ENCODE data around the gene MRPL41.
"Not testable (repeated sequence)": the region's sequence is repeated elsewhere in the genome, so short reads cannot be mapped to it uniquely, and the experiment has no call there.

Gene MRPL41

GRCh38 chr9:137547687-137548543 lies 3.8 kb upstream of the MRPL41 start:
- DNase-seq (ENCODE audit: low read depth in 1 of 2, low spot score in 1 of 2) = peak; percentile 58 to 83
- no peak for TF ChIP-seq JUND (IDR thresholded peaks at IDR 0.05; ENCODE audit: low read depth)
- in situ Hi-C loops (cut with HindIII; ENCODE audit: low pct_unique_long_range_greater_than_20kb, low sequenced_read_pairs) = no loop called here

- peak; percentile 97 to 98 for DNase-seq (ENCODE audit: low read depth in 1 of 2, low spot score in 1 of 2)
- in situ Hi-C loops (cut with HindIII; ENCODE audit: low pct_unique_long_range_greater_than_20kb, low sequenced_read_pairs) = no loop called here
- no peak for TF ChIP-seq JUND (IDR thresholded peaks at IDR 0.05; ENCODE audit: low read depth)
Measured at GRCh38 chr9:137550231-137550621, 1.5 kb upstream of the MRPL41 start, which contains the start of gene PNPLA7. TSS of gene PNPLA7 (minus strand) at chr9:137550402. CDS start at chr9:137550197, 205 bp downstream.

GRCh38 chr9:137550958-137551263 lies 768 bp upstream of the MRPL41 start:
- in situ Hi-C loops (cut with HindIII; ENCODE audit: low pct_unique_long_range_greater_than_20kb, low sequenced_read_pairs); DNase-seq (ENCODE audit: low read depth in 1 of 2, low spot score in 1 of 2): not testable (repeated sequence)

GRCh38 chr9:137552022-137552768 lies 516 bp downstream of the MRPL41 start:
- no peak for TF ChIP-seq JUND (IDR thresholded peaks at IDR 0.05; ENCODE audit: low read depth)
- in situ Hi-C loops (cut with HindIII; ENCODE audit: low pct_unique_long_range_greater_than_20kb, low sequenced_read_pairs) = no loop called here
- peak; percentile 26 to 36 for DNase-seq (ENCODE audit: low read depth in 1 of 2, low spot score in 1 of 2)

- in situ Hi-C loops (cut with HindIII; ENCODE audit: low pct_unique_long_range_greater_than_20kb, low sequenced_read_pairs); DNase-seq (ENCODE audit: low read depth in 1 of 2, low spot score in 1 of 2): not testable (repeated sequence)
Measured at GRCh38 chr9:137553654-137554053, 2.0 kb downstream of the MRPL41 start.

GRCh38 chr9:137554349-137554748 lies 2.7 kb downstream of the MRPL41 start:
- DNase-seq (ENCODE audit: low read depth in 1 of 2, low spot score in 1 of 2) = no peak
- no peak for TF ChIP-seq JUND (IDR thresholded peaks at IDR 0.05; ENCODE audit: low read depth)
- in situ Hi-C loops (cut with HindIII; ENCODE audit: low pct_unique_long_range_greater_than_20kb, low sequenced_read_pairs) = no loop called here

- in situ Hi-C loops (cut with HindIII; ENCODE audit: low pct_unique_long_range_greater_than_20kb, low sequenced_read_pairs) = no loop called here
- no peak for DNase-seq (ENCODE audit: low read depth in 1 of 2, low spot score in 1 of 2)
- no peak for TF ChIP-seq JUND (IDR thresholded peaks at IDR 0.05; ENCODE audit: low read depth)
Measured at GRCh38 chr9:137555179-137555578, 3.5 kb downstream of the MRPL41 start.

- DNase-seq (ENCODE audit: low read depth in 1 of 2, low spot score in 1 of 2) = no peak
- in situ Hi-C loops (cut with HindIII; ENCODE audit: low pct_unique_long_range_greater_than_20kb, low sequenced_read_pairs) = no loop called here
- TF ChIP-seq JUND (IDR thresholded peaks at IDR 0.05; ENCODE audit: low read depth) = no peak
Measured at GRCh38 chr9:137556069-137556838, 4.6 kb downstream of the MRPL41 start.

- no peak for DNase-seq (ENCODE audit: low read depth in 1 of 2, low spot score in 1 of 2)
- TF ChIP-seq JUND (IDR thresholded peaks at IDR 0.05; ENCODE audit: low read depth) = no peak
- in situ Hi-C loops (cut with HindIII; ENCODE audit: low pct_unique_long_range_greater_than_20kb, low sequenced_read_pairs) = no loop called here
Measured at GRCh38 chr9:137558127-137558526, 6.4 kb downstream of the MRPL41 start.

GRCh38 chr9:137564134-137564533 lies 12.5 kb downstream of the MRPL41 start:
- in situ Hi-C loops (cut with HindIII; ENCODE audit: low pct_unique_long_range_greater_than_20kb, low sequenced_read_pairs) = no loop called here
- no peak for DNase-seq (ENCODE audit: low read depth in 1 of 2, low spot score in 1 of 2)
- TF ChIP-seq JUND (IDR thresholded peaks at IDR 0.05; ENCODE audit: low read depth) = no peak

- in situ Hi-C loops (cut with HindIII; ENCODE audit: low pct_unique_long_range_greater_than_20kb, low sequenced_read_pairs) = no loop called here
Measured at GRCh38 chr9:137564817-137565411, 13.2 kb downstream of the MRPL41 start.

GRCh38 chr9:137568445-137568844 lies 16.8 kb downstream of the MRPL41 start:
- in situ Hi-C loops (cut with HindIII; ENCODE audit: low pct_unique_long_range_greater_than_20kb, low sequenced_read_pairs); DNase-seq (ENCODE audit: low read depth in 1 of 2, low spot score in 1 of 2): not testable (repeated sequence)

More at GRCh38 chr9:137564817-137565411, 13.2 kb downstream of the MRPL41 start:
- no peak for TF ChIP-seq JUND (IDR thresholded peaks at IDR 0.05; ENCODE audit: low read depth)
- DNase-seq (ENCODE audit: low read depth in 1 of 2, low spot score in 1 of 2) = no peak
